ENCODE measurements around the gene DHX8. TPM values are rescaled to one million over a fixed set of nuclear protein-coding genes. Genes with fewer than 3 reads are reported as not detected.

DHX8 gene
- total RNA-seq, 6 experiments from 2014 or later: 57.2 to 65.6 (median 61.7) TPM

DNA sequence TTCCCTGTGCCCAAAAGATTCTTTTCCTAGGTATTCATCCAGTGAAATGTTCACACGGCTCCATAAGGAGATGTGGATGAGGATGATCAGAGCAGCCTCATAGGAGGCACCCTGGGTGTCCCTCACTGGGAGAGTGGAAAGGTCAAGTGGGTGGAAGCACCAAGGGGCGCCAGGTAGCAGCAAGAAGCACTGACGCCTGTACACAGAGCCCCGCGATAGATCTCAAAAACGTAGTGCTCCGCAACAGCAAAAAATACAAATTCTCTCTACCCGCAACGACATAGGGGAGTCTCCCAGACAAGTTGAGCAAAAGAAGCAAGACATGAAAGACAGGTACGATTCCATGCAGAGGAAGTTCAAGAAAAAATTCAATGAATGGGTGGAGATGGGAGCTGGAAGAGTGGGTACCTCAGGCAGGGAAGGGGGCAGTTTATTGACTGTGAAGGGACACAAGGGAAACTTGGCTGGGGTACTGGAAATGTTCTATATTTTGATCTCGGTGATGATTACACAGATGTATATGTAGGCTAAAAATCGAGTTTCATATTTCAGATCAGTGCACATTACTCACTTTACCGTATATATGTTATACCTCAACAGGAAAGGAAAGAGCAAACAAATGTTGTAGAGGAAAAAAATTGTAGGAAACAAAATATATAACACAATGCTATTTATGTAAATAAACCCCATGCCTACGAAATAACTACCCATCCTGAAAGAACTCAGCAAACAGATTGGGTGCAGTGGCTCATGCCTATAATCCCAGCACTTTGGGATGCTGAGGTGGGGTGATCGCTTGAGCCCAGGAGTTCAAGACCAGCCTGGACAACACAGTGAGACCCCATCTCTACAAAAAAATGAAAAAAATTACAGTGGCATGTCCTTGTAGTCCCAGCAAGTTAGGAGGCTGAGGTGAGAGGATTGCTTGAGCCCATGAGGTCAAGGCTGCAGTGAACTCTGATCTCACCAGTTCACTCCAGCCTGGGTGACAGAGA lies 80.1 kb downstream of the DHX8 start:
- TF ChIP-seq, protein P1, sequence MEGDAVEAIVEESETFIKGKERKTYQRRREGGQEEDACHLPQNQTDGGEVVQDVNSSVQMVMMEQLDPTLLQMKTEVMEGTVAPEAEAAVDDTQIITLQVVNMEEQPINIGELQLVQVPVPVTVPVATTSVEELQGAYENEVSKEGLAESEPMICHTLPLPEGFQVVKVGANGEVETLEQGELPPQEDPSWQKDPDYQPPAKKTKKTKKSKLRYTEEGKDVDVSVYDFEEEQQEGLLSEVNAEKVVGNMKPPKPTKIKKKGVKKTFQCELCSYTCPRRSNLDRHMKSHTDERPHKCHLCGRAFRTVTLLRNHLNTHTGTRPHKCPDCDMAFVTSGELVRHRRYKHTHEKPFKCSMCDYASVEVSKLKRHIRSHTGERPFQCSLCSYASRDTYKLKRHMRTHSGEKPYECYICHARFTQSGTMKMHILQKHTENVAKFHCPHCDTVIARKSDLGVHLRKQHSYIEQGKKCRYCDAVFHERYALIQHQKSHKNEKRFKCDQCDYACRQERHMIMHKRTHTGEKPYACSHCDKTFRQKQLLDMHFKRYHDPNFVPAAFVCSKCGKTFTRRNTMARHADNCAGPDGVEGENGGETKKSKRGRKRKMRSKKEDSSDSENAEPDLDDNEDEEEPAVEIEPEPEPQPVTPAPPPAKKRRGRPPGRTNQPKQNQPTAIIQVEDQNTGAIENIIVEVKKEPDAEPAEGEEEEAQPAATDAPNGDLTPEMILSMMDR (IDR thresholded peaks at IDR 0.05): no peak
- Mint-ChIP-seq H3K9me3 (no peaks in the 10 kb centered on the region), H3K36me3 (ENCODE audit: low read depth) (no peaks in the 10 kb centered on the region), H3K27ac (no peak overlapping the region), H3K4me3 (no peak overlapping the region), H3K27me3 (ENCODE audit: insufficient read depth) (peaks cover 11% of the 10 kb centered on the region), H3K4me1 (ENCODE audit: low read depth) (peaks cover 18% of the 10 kb centered on the region)
- DNase-seq: no peak

DNA sequence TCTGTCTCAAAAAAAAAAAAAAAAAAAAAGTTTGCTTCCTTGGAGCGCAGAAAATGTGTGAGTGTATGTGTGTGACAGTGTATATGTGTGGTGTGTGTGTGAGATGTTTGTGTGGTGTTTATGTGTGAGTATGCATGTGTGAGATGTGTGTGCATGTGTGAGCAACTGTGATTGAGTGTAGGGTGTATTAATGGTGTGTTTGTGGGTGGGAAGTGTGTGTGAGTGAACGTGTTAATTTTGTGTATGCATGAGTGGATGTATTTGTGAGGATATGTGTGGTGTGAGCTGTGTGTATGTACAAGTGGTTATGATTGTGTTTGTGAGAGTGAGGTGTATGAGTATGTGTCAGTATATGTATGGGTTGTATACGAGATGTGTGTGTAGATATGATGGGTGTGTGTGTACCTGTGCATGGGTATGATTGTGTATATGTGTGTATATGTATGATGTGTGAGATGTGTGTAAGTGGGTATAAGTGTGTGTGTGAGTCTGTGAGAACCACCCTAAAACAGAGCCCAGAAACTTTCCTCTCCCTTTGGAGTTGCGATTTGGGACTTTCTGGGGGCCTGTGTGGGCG lies 84.8 kb downstream of the DHX8 start:
- H3K27ac Mint-ChIP-seq: no peak overlapping the region
- H3K9me3 Mint-ChIP-seq: no peaks in the 10 kb centered on the region
- H3K27me3 Mint-ChIP-seq (ENCODE audit: insufficient read depth): peaks cover 2% of the 10 kb centered on the region; the same call in 1 of the 2 replicates
- DNase-seq: no peak
- peaks cover 23% of the 10 kb centered on the region for H3K4me1 Mint-ChIP-seq (ENCODE audit: low read depth)
- no peaks in the 10 kb centered on the region for H3K36me3 Mint-ChIP-seq (ENCODE audit: low read depth)
- no peak overlapping the region for H3K4me3 Mint-ChIP-seq
- TF ChIP-seq, protein P1 (IDR thresholded peaks at IDR 0.05): no peak

DNA sequence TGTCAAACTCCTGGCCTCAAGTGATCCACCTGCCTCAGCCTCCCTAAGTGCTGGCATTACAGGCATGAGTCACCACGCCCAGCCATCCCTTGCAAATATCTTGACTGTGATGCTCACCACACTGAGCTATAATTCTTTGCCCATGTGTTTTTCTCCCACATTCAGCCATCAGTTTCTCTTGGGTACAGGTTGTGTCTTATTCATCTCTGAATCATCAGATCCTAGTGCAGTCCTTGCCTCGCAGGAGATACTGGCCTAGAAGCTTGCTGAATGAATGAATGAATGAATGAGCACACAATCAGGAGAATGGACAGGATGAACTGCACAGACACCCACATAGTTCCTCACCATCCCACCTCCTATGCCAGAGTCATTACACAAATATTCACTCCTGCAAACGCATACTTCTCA lies 86.7 kb downstream of the DHX8 start:
- no peak overlapping the region for H3K4me3 Mint-ChIP-seq
- TF ChIP-seq, protein P1 (IDR thresholded peaks at IDR 0.05): no peak
- H3K9me3 Mint-ChIP-seq: no peaks in the 10 kb centered on the region
- peaks cover 34% of the 10 kb centered on the region for H3K4me1 Mint-ChIP-seq (ENCODE audit: low read depth)
- no peaks in the 10 kb centered on the region for H3K36me3 Mint-ChIP-seq (ENCODE audit: low read depth)
- DNase-seq: peak; percentile 89
- no peaks in the 10 kb centered on the region; the same call in 1 of the 2 replicates for H3K27me3 Mint-ChIP-seq (ENCODE audit: insufficient read depth)
- peak overlapping the region; percentile 39; the same call in 1 of the 2 replicates for H3K27ac Mint-ChIP-seq

DNA sequence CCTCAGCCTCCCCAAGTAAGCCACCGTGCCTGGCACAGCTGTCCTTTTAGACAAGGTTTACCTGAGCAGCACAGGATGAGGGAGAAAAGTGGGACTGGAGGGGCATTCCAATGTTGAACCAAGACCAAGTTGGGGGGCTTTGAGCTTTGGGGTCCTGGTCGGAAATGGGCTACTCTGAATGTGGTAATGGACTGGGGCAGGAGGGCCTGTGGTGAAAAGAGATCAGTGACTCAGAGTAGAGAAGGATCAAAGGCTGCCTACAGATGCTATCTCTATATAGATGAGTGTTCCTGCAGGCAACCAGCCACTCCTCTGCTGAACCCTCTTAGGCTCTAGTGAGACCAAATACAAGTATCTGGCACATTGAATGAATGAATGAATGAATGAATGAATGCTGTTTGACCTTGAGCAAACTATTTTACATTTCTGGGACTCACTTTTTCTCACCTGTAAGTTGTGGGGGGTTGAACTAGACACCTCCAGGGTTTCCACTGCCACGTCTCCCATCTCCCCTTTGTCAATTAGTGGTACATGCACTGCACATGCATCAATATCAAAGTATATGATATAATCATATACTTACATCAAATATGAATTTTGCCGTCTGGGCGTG lies 88.7 kb downstream of the DHX8 start:
- Mint-ChIP-seq H3K27me3 (ENCODE audit: insufficient read depth) (no peaks in the 10 kb centered on the region; the same call in 1 of the 2 replicates), H3K9me3 (no peaks in the 10 kb centered on the region), H3K4me1 (ENCODE audit: low read depth) (peaks cover 45% of the 10 kb centered on the region), H3K36me3 (ENCODE audit: low read depth) (no peaks in the 10 kb centered on the region), H3K4me3 (no peak overlapping the region), H3K27ac (no peak overlapping the region)
- TF ChIP-seq, protein P1 (IDR thresholded peaks at IDR 0.05): no peak
- DNase-seq: peak; percentile 57

DNA sequence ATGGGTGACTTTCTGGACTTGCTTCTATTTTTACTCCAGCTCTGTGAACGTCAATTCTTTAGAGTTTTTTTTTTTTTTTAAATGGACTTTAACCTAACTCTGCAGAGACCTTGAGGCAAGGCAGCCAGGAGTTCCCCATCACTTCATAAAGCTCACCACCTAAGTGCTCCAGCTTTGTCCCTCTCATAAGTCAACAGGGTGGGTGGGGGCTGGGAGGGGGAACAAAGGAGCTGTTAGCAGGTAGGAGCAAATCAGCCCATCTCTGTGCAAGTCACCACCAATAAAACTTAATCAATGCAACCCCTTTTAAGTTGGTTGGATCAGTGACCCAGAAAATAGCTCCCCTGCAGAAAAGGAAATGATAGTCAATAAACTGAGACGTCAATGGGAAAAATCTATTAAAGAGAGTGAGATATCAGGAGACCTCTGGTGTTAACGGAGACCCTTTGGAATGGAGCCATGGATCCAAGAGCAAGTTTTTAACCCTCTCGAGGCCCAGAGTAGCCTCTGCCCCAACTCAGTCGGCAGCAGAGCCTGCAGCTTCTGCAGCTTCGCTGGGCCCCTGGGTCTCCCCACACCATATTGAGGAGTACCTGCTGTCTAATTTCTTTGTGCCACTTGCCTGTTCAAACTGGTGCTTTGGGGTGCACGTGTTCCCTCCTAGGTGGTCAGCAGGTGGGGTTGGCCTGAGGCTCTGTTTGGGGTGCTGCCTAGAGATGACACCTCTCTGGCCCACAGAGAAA lies 90.0 kb downstream of the DHX8 start:
- Mint-ChIP-seq H3K4me3 (no peak overlapping the region), H3K9me3 (no peaks in the 10 kb centered on the region), H3K36me3 (ENCODE audit: low read depth) (no peaks in the 10 kb centered on the region), H3K27ac (no peak overlapping the region), H3K27me3 (ENCODE audit: insufficient read depth) (no peaks in the 10 kb centered on the region; the same call in 1 of the 2 replicates), H3K4me1 (ENCODE audit: low read depth) (peaks cover 51% of the 10 kb centered on the region)
- TF ChIP-seq, protein P1 (IDR thresholded peaks at IDR 0.05): no peak
- no peak for DNase-seq

Data from HFFc6 (cell line).